Fibroblast of villous mesenchyme (primary cell): ENCODE measurements around the gene LAMB2. TPM values are rescaled to one million over a fixed set of nuclear protein-coding genes. Genes with fewer than 3 reads are reported as not detected.

Experiments used
- DNase-seq: peaks from one replicate; pipeline ENCODE4 v3.0.0-alpha.2; 2010; ENCODE audit warnings: low read depth
- H3K4me3 ChIP-seq: 2 replicates; pipeline ENCODE4 v1.5.1; 2011; ENCODE audit warnings: low read depth, mild to moderate bottlenecking, low read length
- small RNA-seq: library from RNA; depleted of rRNA; stranded (forward); fragments of <200 nt; gene quantifications from one replicate; pipeline ENCODE3, GENCODE V24; 2012
- total RNA-seq: library from RNA; depleted of rRNA; stranded (reverse); fragments of >200 nt; gene quantifications from 2 replicates; pipeline ENCODE4 v1.2.3, GENCODE V29; 2012
- TF ChIP-seq, protein P1 (sequence below): IDR thresholded peaks from 2 replicates; pipeline ENCODE4 v1.5.1; 2012; ENCODE audit warnings: low read depth, mild to moderate bottlenecking, low read length; ENCODE audit not compliant: insufficient read depth

LAMB2 gene
- total RNA-seq, 1 donor, result 369 TPM

GRCh38 chr3:49092938-49093852, 39.7 kb downstream of the LAMB2 start:
- TF ChIP-seq, protein P1, sequence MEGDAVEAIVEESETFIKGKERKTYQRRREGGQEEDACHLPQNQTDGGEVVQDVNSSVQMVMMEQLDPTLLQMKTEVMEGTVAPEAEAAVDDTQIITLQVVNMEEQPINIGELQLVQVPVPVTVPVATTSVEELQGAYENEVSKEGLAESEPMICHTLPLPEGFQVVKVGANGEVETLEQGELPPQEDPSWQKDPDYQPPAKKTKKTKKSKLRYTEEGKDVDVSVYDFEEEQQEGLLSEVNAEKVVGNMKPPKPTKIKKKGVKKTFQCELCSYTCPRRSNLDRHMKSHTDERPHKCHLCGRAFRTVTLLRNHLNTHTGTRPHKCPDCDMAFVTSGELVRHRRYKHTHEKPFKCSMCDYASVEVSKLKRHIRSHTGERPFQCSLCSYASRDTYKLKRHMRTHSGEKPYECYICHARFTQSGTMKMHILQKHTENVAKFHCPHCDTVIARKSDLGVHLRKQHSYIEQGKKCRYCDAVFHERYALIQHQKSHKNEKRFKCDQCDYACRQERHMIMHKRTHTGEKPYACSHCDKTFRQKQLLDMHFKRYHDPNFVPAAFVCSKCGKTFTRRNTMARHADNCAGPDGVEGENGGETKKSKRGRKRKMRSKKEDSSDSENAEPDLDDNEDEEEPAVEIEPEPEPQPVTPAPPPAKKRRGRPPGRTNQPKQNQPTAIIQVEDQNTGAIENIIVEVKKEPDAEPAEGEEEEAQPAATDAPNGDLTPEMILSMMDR, result no peak
- peak; percentile 95 for DNase-seq
- H3K4me3 ChIP-seq, result peak overlapping the region; percentile 98

GRCh38 chr3:49081429-49081828, 51.4 kb downstream of the LAMB2 start:
- DNase-seq, result no peak
- TF ChIP-seq, protein P1, result no peak
- H3K4me3 ChIP-seq, result no peak overlapping the region

GRCh38 chr3:49079270-49079669, 53.6 kb downstream of the LAMB2 start:
- H3K4me3 ChIP-seq, result no peak overlapping the region
- no peak for DNase-seq
- TF ChIP-seq, protein P1, result no peak

- no peak for DNase-seq
- TF ChIP-seq, protein P1, result no peak
- no peak overlapping the region for H3K4me3 ChIP-seq
Observed at GRCh38 chr3:49076646-49077045, 56.2 kb downstream of the LAMB2 start.

DNA sequence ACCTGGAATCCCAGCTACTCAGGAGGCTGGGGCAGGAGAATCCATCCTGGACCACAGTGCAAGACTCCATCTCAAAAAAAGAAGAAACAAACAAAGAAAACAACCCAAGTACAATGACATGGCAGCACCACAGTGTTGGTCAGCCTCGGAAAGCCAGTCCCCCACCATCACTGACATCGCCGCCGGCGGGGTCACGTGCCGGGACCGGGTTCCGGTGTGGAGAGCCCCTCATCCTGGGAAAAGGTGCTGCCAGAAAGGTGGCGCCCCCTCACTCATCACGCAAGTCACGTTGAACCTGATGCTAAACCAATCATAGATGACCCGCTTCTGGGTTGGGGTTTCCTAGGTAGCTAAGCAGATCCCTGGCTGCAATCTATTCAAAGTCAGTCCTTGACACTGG, 56.7 kb downstream of the LAMB2 start:
- H3K4me3 ChIP-seq, result no peak overlapping the region
- TF ChIP-seq, protein P1, result no peak
- DNase-seq, result no peak

Small RNA genes lying within 50 kb of the gene (small RNA-seq; reads per million reads assigned to genes)
- not detected for gene RN7SL182P

Other genes starting within 250 kb of the LAMB2 start
- gene SLC25A20, start 234.2 kb downstream of the LAMB2 start, total RNA-seq, result 14.5 and 20.7 TPM in 2 replicates
- gene ARIH2, start 214.2 kb downstream of the LAMB2 start, total RNA-seq, result 69.6 and 87.2 TPM in 2 replicates
- 23.8 and 26.8 TPM in 2 replicates for gene P4HTM, start 142.8 kb downstream of the LAMB2 start, total RNA-seq
- gene WDR6, start 125.7 kb downstream of the LAMB2 start, total RNA-seq, result 75.6 and 77.3 TPM in 2 replicates
- gene DALRD3, start 114.5 kb downstream of the LAMB2 start, total RNA-seq, result 40.6 and 43.2 TPM in 2 replicates
- 39.3 and 48.3 TPM in 2 replicates for gene NDUFAF3, start 110.9 kb downstream of the LAMB2 start, total RNA-seq
- gene IMPDH2, start 103.7 kb downstream of the LAMB2 start, total RNA-seq, result 225 and 260 TPM in 2 replicates
- gene QRICH1, start 39.0 kb downstream of the LAMB2 start, total RNA-seq, result 181 and 188 TPM in 2 replicates
- 215 and 302 TPM in 2 replicates for gene QARS1, start 28.3 kb downstream of the LAMB2 start, total RNA-seq
- 30.3 and 36.3 TPM in 2 replicates for gene USP19, start 12.2 kb downstream of the LAMB2 start, total RNA-seq
- 22.9 and 24.2 TPM in 2 replicates for gene CCDC71, start 33.3 kb upstream of the LAMB2 start, total RNA-seq
- 19.4 and 22.9 TPM in 2 replicates for gene KLHDC8B, start 38.5 kb upstream of the LAMB2 start, total RNA-seq
- gene C3orf62, start 144.2 kb upstream of the LAMB2 start, total RNA-seq, result 1.3 and 2.3 TPM in 2 replicates
- 21.6 and 23.3 TPM in 2 replicates for gene USP4, start 207.0 kb upstream of the LAMB2 start, total RNA-seq
- 198 and 272 TPM in 2 replicates for gene GPX1, start 225.3 kb upstream of the LAMB2 start, total RNA-seq